H9 (cell line): ENCODE results near the gene HMCES. TPM values are rescaled to one million over a fixed set of nuclear protein-coding genes. Genes with fewer than 3 reads are reported as not detected.

Experiments used
- DNase-seq: peaks from one replicate; pipeline ENCODE4 v3.0.0-alpha.2; 2017
- H2AFZ ChIP-seq: one replicate; pipeline ENCODE4 v1.6.1; 2013; ENCODE audit warnings: mild to moderate bottlenecking, low read length, control low read depth, moderate library complexity
- H2AK5ac ChIP-seq: 2 replicates; pipeline ENCODE4 v1.6.1; 2013; ENCODE audit warnings: low read length, control low read depth, mixed read lengths; ENCODE audit not compliant: insufficient read length
- H2BK120ac ChIP-seq: one replicate; pipeline ENCODE4 v1.6.1; 2013; ENCODE audit warnings: low read depth, mild to moderate bottlenecking, low read length, control low read depth, inconsistent platforms; ENCODE audit not compliant: poor library complexity, severe bottlenecking
- H2BK12ac ChIP-seq: 2 replicates; pipeline ENCODE4 v1.6.1; 2013; ENCODE audit warnings: low read length, control low read depth, mixed read lengths, low read depth; ENCODE audit not compliant: insufficient read length
- H2BK15ac ChIP-seq: 2 replicates; pipeline ENCODE4 v1.6.1; 2013; ENCODE audit warnings: low read depth, low read length, control low read depth
- H2BK20ac ChIP-seq: one replicate; pipeline ENCODE4 v1.6.1; 2013; ENCODE audit warnings: low read depth, mild to moderate bottlenecking, low read length, control low read depth, inconsistent platforms; ENCODE audit not compliant: poor library complexity, severe bottlenecking
- H2BK5ac ChIP-seq: 2 replicates; pipeline ENCODE4 v1.6.1; 2013; ENCODE audit warnings: low read length, control low read depth, mixed read lengths; ENCODE audit not compliant: insufficient read length
- H3K14ac ChIP-seq: 2 replicates; pipeline ENCODE4 v1.6.1; 2013; ENCODE audit warnings: low read length, control low read depth; ENCODE audit not compliant: insufficient read depth
- H3K18ac ChIP-seq: 2 replicates; pipeline ENCODE4 v1.6.1; 2013; ENCODE audit warnings: low read depth, mild to moderate bottlenecking, mixed read lengths, low read length, control low read depth; ENCODE audit not compliant: insufficient read length
- H3K23ac ChIP-seq: 2 replicates; pipeline ENCODE4 v1.6.1; 2013; ENCODE audit warnings: low read length, control low read depth, mixed read lengths, low read depth; ENCODE audit not compliant: insufficient read length
- H3K23me2 ChIP-seq: 2 replicates; pipeline ENCODE4 v1.6.1; 2013; ENCODE audit warnings: low read depth, mild to moderate bottlenecking, mixed read lengths, low read length, control low read depth; ENCODE audit not compliant: insufficient read length, poor library complexity, severe bottlenecking
- H3K27ac ChIP-seq: 2 replicates; pipeline ENCODE4 v1.5.1; 2013; ENCODE audit warnings: low read length, control low read depth, mixed read lengths, low read depth; ENCODE audit not compliant: insufficient read length
- H3K27me3 ChIP-seq: 2 replicates; pipeline ENCODE4 v1.6.1; 2013; ENCODE audit warnings: low read length, control low read depth, inconsistent platforms; ENCODE audit not compliant: insufficient read depth
- H3K4ac ChIP-seq: 2 replicates; pipeline ENCODE4 v1.6.1; 2013; ENCODE audit warnings: low read depth, mild to moderate bottlenecking, control low read depth, inconsistent platforms, low read length, moderate library complexity
- H3K4me1 ChIP-seq: 2 replicates; pipeline ENCODE4 v1.6.1; 2013; ENCODE audit warnings: low read length, control low read depth, inconsistent platforms; ENCODE audit not compliant: insufficient read depth
- H3K4me2 ChIP-seq: 2 replicates; pipeline ENCODE4 v1.6.1; 2013; ENCODE audit warnings: low read length, control low read depth, mixed read lengths; ENCODE audit not compliant: insufficient read length, insufficient read depth
- H3K56ac ChIP-seq: 2 replicates; pipeline ENCODE4 v1.6.1; 2013; ENCODE audit warnings: low read depth, mild to moderate bottlenecking, mixed read lengths, low read length, control low read depth; ENCODE audit not compliant: insufficient read length
- H3K79me1 ChIP-seq: 2 replicates; pipeline ENCODE4 v1.6.1; 2013; ENCODE audit warnings: low read depth, mild to moderate bottlenecking, moderate library complexity, low read length, control low read depth, inconsistent platforms; ENCODE audit not compliant: insufficient read depth, poor library complexity, severe bottlenecking
- H3K79me2 ChIP-seq: 2 replicates; pipeline ENCODE4 v1.6.1; 2013; ENCODE audit warnings: low read length, control low read depth, inconsistent platforms; ENCODE audit not compliant: insufficient read depth
- H3K9ac ChIP-seq: 2 replicates; pipeline ENCODE4 v1.6.1; 2013; ENCODE audit warnings: low read length, control low read depth, mixed read lengths; ENCODE audit not compliant: insufficient read length; ENCODE audit errors: extremely low read depth
- H3K9me3 ChIP-seq: one replicate; pipeline ENCODE4 v1.6.1; 2013; ENCODE audit warnings: low read depth, low read length, inconsistent platforms; ENCODE audit not compliant: control insufficient read depth
- H3T11ph ChIP-seq: one replicate; pipeline ENCODE4 v1.6.1; 2013; ENCODE audit warnings: mild to moderate bottlenecking, low read length, control low read depth, inconsistent platforms
- H4K20me1 ChIP-seq: one replicate; pipeline ENCODE4 v1.6.1; 2013; ENCODE audit not compliant: control insufficient read depth, insufficient read length, insufficient read depth
- H4K5ac ChIP-seq: 2 replicates; pipeline ENCODE4 v1.6.1; 2013; ENCODE audit warnings: low read depth, mild to moderate bottlenecking, mixed read lengths, low read length, control low read depth; ENCODE audit not compliant: insufficient read length
- H4K8ac ChIP-seq: replicated peaks from 2 replicates; pipeline ENCODE4 v1.6.1; 2013; ENCODE audit warnings: low read length, control low read depth, mixed read lengths, low read depth; ENCODE audit not compliant: insufficient read length
- H4K91ac ChIP-seq: 2 replicates; pipeline ENCODE4 v1.6.1; 2013; ENCODE audit warnings: low read depth, mild to moderate bottlenecking, moderate library complexity, mixed read lengths, low read length, control low read depth; ENCODE audit not compliant: insufficient read length
- H3K27ac Mint-ChIP-seq, 3 experiments: 2 replicates in 2 of 3; 3 replicates in 1 of 3; pipeline ENCODE4 v1.8.0; 2020 to 2021; ENCODE audit warnings: mixed read lengths in 3 of 3, mild to moderate bottlenecking in 1 of 3, moderate library complexity in 1 of 3
- H3K27me3 Mint-ChIP-seq: 2 replicates; pipeline ENCODE4 v1.8.0; 2021; ENCODE audit warnings: low read depth, mild to moderate bottlenecking, moderate library complexity, mixed read lengths
- H3K36me3 Mint-ChIP-seq, 3 experiments: 2 replicates in 2 of 3; 3 replicates in 1 of 3; pipeline ENCODE4 v1.8.0; 2020 to 2021; ENCODE audit warnings: low read depth in 3 of 3, mixed read lengths in 3 of 3; ENCODE audit not compliant: insufficient read depth in 1 of 3
- H3K4me1 Mint-ChIP-seq, 2 experiments: 2 replicates each; pipeline ENCODE4 v1.8.0; 2020; ENCODE audit warnings: mixed read lengths in 2 of 2
- H3K4me3 Mint-ChIP-seq, 2 experiments: 2 replicates in 1 of 2; 3 replicates in 1 of 2; pipeline ENCODE4 v1.8.0; 2020 to 2021; ENCODE audit warnings: mild to moderate bottlenecking in 2 of 2, mixed read lengths in 2 of 2, moderate library complexity in 1 of 2
- H3K9me3 Mint-ChIP-seq, 2 experiments: 2 replicates in 1 of 2; 3 replicates in 1 of 2; pipeline ENCODE4 v1.8.0; 2020; ENCODE audit warnings: mild to moderate bottlenecking in 2 of 2, mixed read lengths in 2 of 2, moderate library complexity in 1 of 2
- WGBS: extraction: QIAGEN DNeasy Blood & Tissue Kit; methylation state at CpG from one replicate; pipeline ENCODE4 v1.1.7; 2013; ENCODE audit warnings: missing lambda C conversion rate, low lambda C conversion rate, mixed read lengths; ENCODE audit not compliant: insufficient read length; ENCODE audit errors: extremely low coverage; 5-methylcytosine and 5-hydroxymethylcytosine counted together
- total RNA-seq: library from RNA; stranded (reverse); gene quantifications from 2 replicates; pipeline ENCODE4 v1.2.1, GENCODE V29; 2021
- TF ChIP-seq, protein P1 (sequence below): fragments of 200-600 bp; sonication (generic); conservative IDR thresholded peaks from 3 replicates; pipeline ENCODE4 v1.8.0; 2021; ENCODE audit warnings: antibody characterized with exemption, mild to moderate bottlenecking

Gene HMCES
- total RNA-seq, 1 experiment from 2014 or later = 52.4 TPM

DNA sequence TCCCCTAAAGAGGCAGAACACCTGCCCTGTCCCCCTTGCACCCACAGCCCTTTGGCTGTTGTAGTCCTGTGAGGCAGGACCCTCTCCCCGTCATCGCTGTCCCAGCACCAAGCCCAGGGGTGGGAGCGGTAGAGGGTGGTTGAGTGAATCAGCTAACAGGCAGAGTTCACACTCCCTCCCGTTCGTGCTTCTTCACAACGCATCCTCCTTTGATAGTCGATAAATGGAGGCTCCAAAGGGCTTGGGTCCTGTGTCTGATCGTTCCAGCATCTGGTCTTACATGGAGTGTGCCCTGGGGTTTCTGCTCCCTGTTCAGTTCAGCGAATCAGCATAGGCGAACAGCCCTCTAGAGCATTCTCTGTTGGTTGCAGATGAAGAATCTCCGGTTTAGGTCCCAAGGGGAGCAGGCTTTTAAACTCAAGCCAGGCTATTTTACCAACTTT lies 820 bp upstream of the HMCES start:
- Mint-ChIP-seq H3K4me3 (peak overlapping the region; percentile 84 to 91), H3K9me3 (no peaks in the 10 kb centered on the region; a peak in 1 of 5 replicates), H3K27me3 (no peaks in the 10 kb centered on the region; the same call in 1 of the 2 replicates), H3K4me1 (peaks cover 18 to 23% of the 10 kb centered on the region in 2 experiments), H3K27ac (peak overlapping the region; percentile 97 to 99 (median 99)), H3K36me3 (peaks cover 14 to 62% (median 55%) of the 10 kb centered on the region in 3 experiments; a peak in 6 of 7 replicates)
- peaks cover 4% of the 10 kb centered on the region for H3K4me1 ChIP-seq
- peaks cover 2% of the 10 kb centered on the region for H4K20me1 ChIP-seq
- TF ChIP-seq, protein P1, sequence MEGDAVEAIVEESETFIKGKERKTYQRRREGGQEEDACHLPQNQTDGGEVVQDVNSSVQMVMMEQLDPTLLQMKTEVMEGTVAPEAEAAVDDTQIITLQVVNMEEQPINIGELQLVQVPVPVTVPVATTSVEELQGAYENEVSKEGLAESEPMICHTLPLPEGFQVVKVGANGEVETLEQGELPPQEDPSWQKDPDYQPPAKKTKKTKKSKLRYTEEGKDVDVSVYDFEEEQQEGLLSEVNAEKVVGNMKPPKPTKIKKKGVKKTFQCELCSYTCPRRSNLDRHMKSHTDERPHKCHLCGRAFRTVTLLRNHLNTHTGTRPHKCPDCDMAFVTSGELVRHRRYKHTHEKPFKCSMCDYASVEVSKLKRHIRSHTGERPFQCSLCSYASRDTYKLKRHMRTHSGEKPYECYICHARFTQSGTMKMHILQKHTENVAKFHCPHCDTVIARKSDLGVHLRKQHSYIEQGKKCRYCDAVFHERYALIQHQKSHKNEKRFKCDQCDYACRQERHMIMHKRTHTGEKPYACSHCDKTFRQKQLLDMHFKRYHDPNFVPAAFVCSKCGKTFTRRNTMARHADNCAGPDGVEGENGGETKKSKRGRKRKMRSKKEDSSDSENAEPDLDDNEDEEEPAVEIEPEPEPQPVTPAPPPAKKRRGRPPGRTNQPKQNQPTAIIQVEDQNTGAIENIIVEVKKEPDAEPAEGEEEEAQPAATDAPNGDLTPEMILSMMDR = no peak
- H3K23me2 ChIP-seq = peaks cover 13% of the 10 kb centered on the region
- H3K4me2 ChIP-seq = peak overlapping the region; percentile 95
- no peak overlapping the region for H3K56ac ChIP-seq
- H3K4ac ChIP-seq = no peak overlapping the region
- H2BK5ac ChIP-seq = peak overlapping the region; percentile 45
- no peaks in the 10 kb centered on the region for H3K79me1 ChIP-seq
- no peak overlapping the region for H2BK120ac ChIP-seq
- H4K8ac ChIP-seq = peak overlapping the region; percentile 29
- H3K9me3 ChIP-seq = no peaks in the 10 kb centered on the region
- no peak overlapping the region for H4K5ac ChIP-seq
- no peak overlapping the region for H2BK15ac ChIP-seq
- H2AFZ ChIP-seq = no peak overlapping the region
- H3K18ac ChIP-seq = peak overlapping the region; percentile 64
- no peaks in the 10 kb centered on the region for H3K79me2 ChIP-seq
- H2BK20ac ChIP-seq = no peak overlapping the region
- H3K9ac ChIP-seq = peak overlapping the region; percentile 67
- no peak overlapping the region for H4K91ac ChIP-seq
- no peak overlapping the region for H2BK12ac ChIP-seq
- no peak overlapping the region for H3K23ac ChIP-seq
- H3K27ac ChIP-seq = peak overlapping the region; percentile 68
- no peak overlapping the region for H2AK5ac ChIP-seq
- DNase-seq = peak; percentile 39
- WGBS = no CpG with 5 or more reads among the region's 11 CpGs
- no peaks in the 10 kb centered on the region for H3K27me3 ChIP-seq
- H3K14ac ChIP-seq = peak overlapping the region; percentile 61; the same call in 1 of the 2 replicates
- no peak overlapping the region for H3T11ph ChIP-seq
